Measurements from ENCODE around the gene PRELP. TPM values are rescaled to one million over a fixed set of nuclear protein-coding genes. Genes with fewer than 3 reads are reported as not detected.
"Not testable (repeated sequence)": the region's sequence is repeated elsewhere in the genome, so short reads cannot be mapped to it uniquely, and the experiment has no call there.

Gene PRELP
- total RNA-seq, 1 experiment from 2014 or later, result not detected

- TF ChIP-seq CTCF (IDR thresholded peaks at IDR 0.05; ENCODE audit: insufficient read depth in 1 of 2, low read depth in 1 of 2, low read length in 1 of 2, severe bottlenecking in 1 of 2, unreplicated experiment in 1 of 2), result no peak
- H3K4me1 ChIP-seq, result 0 out of 2 replicates have a peak, but pooled peaks cover 3% of the 10 kb centered on the region
- BruUV-seq (replicated peaks), result no TSS peak
- peaks cover 2% of the 10 kb centered on the region for H3K27me3 Mint-ChIP-seq (ENCODE audit: insufficient read depth, unreplicated experiment)
- H3K9me3 ChIP-seq, result peaks cover 8% of the 10 kb centered on the region; the same call in 1 of the 2 replicates
- DNase-seq, result no peak
- ChIA-PET POLR2A (no interaction called here), CTCF (no interaction called here)
- no peaks in the 10 kb centered on the region for H3K36me3 Mint-ChIP-seq (ENCODE audit: insufficient read depth, unreplicated experiment)
- intact Hi-C loops (cut with micrococcal nuclease; ENCODE audit: unreplicated experiment), result no loop called here
- H3K4me3 Mint-ChIP-seq (ENCODE audit: unreplicated experiment), result no peak overlapping the region
- H3K36me3 ChIP-seq (ENCODE audit: control insufficient read depth, insufficient read depth, low read length), result no peaks in the 10 kb centered on the region
- peaks cover 7% of the 10 kb centered on the region for H3K4me1 Mint-ChIP-seq (ENCODE audit: low read depth, unreplicated experiment)
- no peak overlapping the region for H3K27ac Mint-ChIP-seq (ENCODE audit: unreplicated experiment)
- H3K27me3 ChIP-seq (replicated peaks; ENCODE audit: control insufficient read depth, insufficient read depth, low read length), result no peaks in the 10 kb centered on the region
- peaks cover 10% of the 10 kb centered on the region for H3K9me3 Mint-ChIP-seq (ENCODE audit: unreplicated experiment)
- H3K4me3 ChIP-seq (ENCODE audit: low read depth, low read length), result no peak overlapping the region
Observed at GRCh38 chr1:203444171-203444576, 31.4 kb upstream of the PRELP start.

- intact Hi-C loops (cut with micrococcal nuclease; ENCODE audit: unreplicated experiment), result no loop called here
Observed at GRCh38 chr1:203447151-203447550, 28.5 kb upstream of the PRELP start.

GRCh38 chr1:203447598-203447997 lies 28.0 kb upstream of the PRELP start:
- H3K9me3 ChIP-seq; H3K4me3 ChIP-seq (ENCODE audit: low read depth, low read length); POLR2A ChIA-PET; H3K4me1 ChIP-seq; H3K36me3 Mint-ChIP-seq (ENCODE audit: insufficient read depth, unreplicated experiment); intact Hi-C loops (cut with micrococcal nuclease; ENCODE audit: unreplicated experiment); H3K4me1 Mint-ChIP-seq (ENCODE audit: low read depth, unreplicated experiment); CTCF ChIA-PET; H3K27me3 ChIP-seq (replicated peaks; ENCODE audit: control insufficient read depth, insufficient read depth, low read length); H3K36me3 ChIP-seq (ENCODE audit: control insufficient read depth, insufficient read depth, low read length); DNase-seq; H3K27ac Mint-ChIP-seq (ENCODE audit: unreplicated experiment); H3K4me3 Mint-ChIP-seq (ENCODE audit: unreplicated experiment); BruUV-seq (replicated peaks); H3K27me3 Mint-ChIP-seq (ENCODE audit: insufficient read depth, unreplicated experiment): not testable (repeated sequence)
- H3K9me3 Mint-ChIP-seq (ENCODE audit: unreplicated experiment), result peaks cover 10% of the 10 kb centered on the region

More at GRCh38 chr1:203447151-203447550, 28.5 kb upstream of the PRELP start:
- ChIA-PET CTCF (no interaction called here), POLR2A (no interaction called here)
- no peak overlapping the region for H3K27ac Mint-ChIP-seq (ENCODE audit: unreplicated experiment)
- Histone ChIP-seq H3K9me3 (peaks cover 8% of the 10 kb centered on the region; the same call in 1 of the 2 replicates), H3K27me3 (replicated peaks; ENCODE audit: control insufficient read depth, insufficient read depth, low read length) (no peaks in the 10 kb centered on the region), H3K36me3 (ENCODE audit: control insufficient read depth, insufficient read depth, low read length) (no peaks in the 10 kb centered on the region), H3K4me3 (ENCODE audit: low read depth, low read length) (no peak overlapping the region), H3K4me1 (no peaks in the 10 kb centered on the region)
- TF ChIP-seq CTCF (IDR thresholded peaks at IDR 0.05; ENCODE audit: insufficient read depth in 1 of 2, low read depth in 1 of 2, low read length in 1 of 2, severe bottlenecking in 1 of 2, unreplicated experiment in 1 of 2), result no peak
- H3K4me3 Mint-ChIP-seq (ENCODE audit: unreplicated experiment), result no peak overlapping the region
- DNase-seq, result no peak
- peaks cover 10% of the 10 kb centered on the region for H3K9me3 Mint-ChIP-seq (ENCODE audit: unreplicated experiment)
- no peaks in the 10 kb centered on the region for H3K36me3 Mint-ChIP-seq (ENCODE audit: insufficient read depth, unreplicated experiment)
- no peaks in the 10 kb centered on the region for H3K4me1 Mint-ChIP-seq (ENCODE audit: low read depth, unreplicated experiment)
- BruUV-seq (replicated peaks), result no TSS peak
- peaks cover 8% of the 10 kb centered on the region for H3K27me3 Mint-ChIP-seq (ENCODE audit: insufficient read depth, unreplicated experiment)

GRCh38 chr1:203448521-203449061 lies 27.0 kb upstream of the PRELP start:
- H3K27ac Mint-ChIP-seq (ENCODE audit: unreplicated experiment), result no peak overlapping the region
- H3K9me3 ChIP-seq, result peaks cover 8% of the 10 kb centered on the region; the same call in 1 of the 2 replicates
- intact Hi-C loops (cut with micrococcal nuclease; ENCODE audit: unreplicated experiment), result no loop called here
- no peaks in the 10 kb centered on the region for H3K36me3 Mint-ChIP-seq (ENCODE audit: insufficient read depth, unreplicated experiment)
- POLR2A ChIA-PET, result no interaction called here
- no peaks in the 10 kb centered on the region for H3K4me1 Mint-ChIP-seq (ENCODE audit: low read depth, unreplicated experiment)
- peaks cover 10% of the 10 kb centered on the region for H3K9me3 Mint-ChIP-seq (ENCODE audit: unreplicated experiment)
- no TSS peak for BruUV-seq (replicated peaks)
- no peak for DNase-seq
- no peak overlapping the region for H3K4me3 Mint-ChIP-seq (ENCODE audit: unreplicated experiment)
- H3K36me3 ChIP-seq (ENCODE audit: control insufficient read depth, insufficient read depth, low read length), result no peaks in the 10 kb centered on the region
- no peak overlapping the region for H3K4me3 ChIP-seq (ENCODE audit: low read depth, low read length)
- H3K27me3 Mint-ChIP-seq (ENCODE audit: insufficient read depth, unreplicated experiment), result peaks cover 9% of the 10 kb centered on the region
- H3K27me3 ChIP-seq (replicated peaks; ENCODE audit: control insufficient read depth, insufficient read depth, low read length), result no peaks in the 10 kb centered on the region
- CTCF ChIA-PET, result no interaction called here
- no peaks in the 10 kb centered on the region for H3K4me1 ChIP-seq
- TF ChIP-seq CTCF (IDR thresholded peaks at IDR 0.05; ENCODE audit: insufficient read depth in 1 of 2, low read depth in 1 of 2, low read length in 1 of 2, severe bottlenecking in 1 of 2, unreplicated experiment in 1 of 2), result no peak
